Fibroblast of the aortic adventitia (primary cell): ENCODE results near the gene SKOR1. TPM values are rescaled to one million over a fixed set of nuclear protein-coding genes. Genes with fewer than 3 reads are reported as not detected.

Experiments
- DNase-seq: peaks from one replicate; pipeline ENCODE4 v3.0.0-alpha.2; 2010; ENCODE audit warnings: low read depth
- H3K4me3 ChIP-seq: 2 replicates; pipeline ENCODE4 v1.5.1; 2011; ENCODE audit warnings: low read depth, mild to moderate bottlenecking, control low read depth, low read length, moderate library complexity
- total RNA-seq: library from RNA; depleted of rRNA; stranded (reverse); fragments of >200 nt; gene quantifications from 2 replicates; pipeline ENCODE4 v1.2.3, GENCODE V29; 2012; ENCODE audit warnings: low replicate concordance
- TF ChIP-seq, protein P1 (sequence below): IDR thresholded peaks from 2 replicates; pipeline ENCODE4 v1.5.1; 2011; ENCODE audit warnings: mild to moderate bottlenecking, low read length, control low read depth, inconsistent platforms; ENCODE audit not compliant: insufficient read depth

Gene SKOR1
- total RNA-seq, 1 donor: 0.09 TPM

DNA sequence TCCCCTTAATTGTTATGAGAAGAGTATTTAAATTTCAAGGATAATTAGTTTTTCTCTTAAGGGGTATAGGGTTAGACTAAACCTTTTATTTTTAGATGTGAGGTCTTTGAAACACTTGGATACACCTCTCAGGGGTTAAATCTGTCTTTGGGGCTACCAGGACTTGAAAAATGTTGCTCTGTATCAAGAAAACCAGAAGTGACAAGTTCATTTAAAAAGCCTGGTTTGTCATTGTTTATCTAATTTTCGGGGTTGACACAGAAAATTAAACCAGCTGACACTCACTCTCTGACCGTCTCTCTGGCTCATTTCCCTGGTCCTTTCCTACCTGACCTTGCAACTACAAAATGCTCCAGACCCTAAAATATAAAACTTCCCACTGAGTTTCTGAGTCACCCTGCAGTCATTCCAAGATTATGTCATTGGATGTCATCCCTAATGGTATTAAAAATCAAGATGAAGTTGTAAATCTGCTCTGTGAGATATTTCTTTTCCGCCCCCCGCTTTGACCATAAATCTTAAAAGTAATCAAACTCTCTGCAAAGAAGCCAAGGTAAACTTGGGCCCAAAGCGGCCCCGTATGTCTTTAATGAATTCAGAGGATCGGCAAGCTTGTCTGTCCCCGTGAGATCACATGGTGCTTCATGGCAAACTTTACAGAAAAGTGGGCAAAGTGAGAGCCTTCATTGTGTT is 32.9 kb upstream of the SKOR1 start:
- H3K4me3 ChIP-seq: no peak overlapping the region
- no peak for DNase-seq
- TF ChIP-seq, protein P1, sequence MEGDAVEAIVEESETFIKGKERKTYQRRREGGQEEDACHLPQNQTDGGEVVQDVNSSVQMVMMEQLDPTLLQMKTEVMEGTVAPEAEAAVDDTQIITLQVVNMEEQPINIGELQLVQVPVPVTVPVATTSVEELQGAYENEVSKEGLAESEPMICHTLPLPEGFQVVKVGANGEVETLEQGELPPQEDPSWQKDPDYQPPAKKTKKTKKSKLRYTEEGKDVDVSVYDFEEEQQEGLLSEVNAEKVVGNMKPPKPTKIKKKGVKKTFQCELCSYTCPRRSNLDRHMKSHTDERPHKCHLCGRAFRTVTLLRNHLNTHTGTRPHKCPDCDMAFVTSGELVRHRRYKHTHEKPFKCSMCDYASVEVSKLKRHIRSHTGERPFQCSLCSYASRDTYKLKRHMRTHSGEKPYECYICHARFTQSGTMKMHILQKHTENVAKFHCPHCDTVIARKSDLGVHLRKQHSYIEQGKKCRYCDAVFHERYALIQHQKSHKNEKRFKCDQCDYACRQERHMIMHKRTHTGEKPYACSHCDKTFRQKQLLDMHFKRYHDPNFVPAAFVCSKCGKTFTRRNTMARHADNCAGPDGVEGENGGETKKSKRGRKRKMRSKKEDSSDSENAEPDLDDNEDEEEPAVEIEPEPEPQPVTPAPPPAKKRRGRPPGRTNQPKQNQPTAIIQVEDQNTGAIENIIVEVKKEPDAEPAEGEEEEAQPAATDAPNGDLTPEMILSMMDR: no peak

DNA sequence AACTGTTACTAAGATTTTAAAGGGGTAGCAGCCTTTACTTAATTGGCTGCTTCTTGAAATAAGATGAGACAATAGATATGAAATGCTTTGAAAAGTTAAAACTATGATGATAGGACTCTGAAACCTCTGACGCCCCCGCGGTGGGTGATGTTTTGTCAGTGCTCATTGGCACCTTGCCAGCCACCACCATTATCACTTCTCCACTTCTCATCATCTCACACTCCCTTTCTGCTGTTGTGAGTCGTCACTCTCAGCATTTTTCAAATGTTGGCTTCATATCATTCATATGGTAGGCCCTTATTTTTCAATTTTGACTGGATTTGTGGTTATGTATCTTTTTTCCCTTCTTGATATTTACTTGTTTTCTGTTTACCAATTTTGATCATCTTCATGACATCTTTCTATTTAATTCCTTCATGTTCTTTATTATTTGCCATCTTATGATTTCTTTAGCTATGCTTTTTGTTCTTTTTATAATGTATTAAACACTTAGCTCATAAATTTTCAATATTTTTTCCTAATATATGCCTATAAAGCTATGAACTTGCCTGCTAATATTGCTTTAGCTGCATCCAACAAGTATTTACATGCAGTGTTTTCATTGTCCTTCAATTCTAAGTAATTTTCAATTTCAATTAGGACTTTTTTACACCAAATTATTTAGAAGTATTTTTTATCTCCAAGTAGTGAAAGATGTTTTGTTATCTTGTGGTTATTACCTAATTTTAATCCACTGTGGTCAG is 30.3 kb upstream of the SKOR1 start:
- no peak overlapping the region for H3K4me3 ChIP-seq
- no peak for DNase-seq
- TF ChIP-seq, protein P1: no peak

DNA sequence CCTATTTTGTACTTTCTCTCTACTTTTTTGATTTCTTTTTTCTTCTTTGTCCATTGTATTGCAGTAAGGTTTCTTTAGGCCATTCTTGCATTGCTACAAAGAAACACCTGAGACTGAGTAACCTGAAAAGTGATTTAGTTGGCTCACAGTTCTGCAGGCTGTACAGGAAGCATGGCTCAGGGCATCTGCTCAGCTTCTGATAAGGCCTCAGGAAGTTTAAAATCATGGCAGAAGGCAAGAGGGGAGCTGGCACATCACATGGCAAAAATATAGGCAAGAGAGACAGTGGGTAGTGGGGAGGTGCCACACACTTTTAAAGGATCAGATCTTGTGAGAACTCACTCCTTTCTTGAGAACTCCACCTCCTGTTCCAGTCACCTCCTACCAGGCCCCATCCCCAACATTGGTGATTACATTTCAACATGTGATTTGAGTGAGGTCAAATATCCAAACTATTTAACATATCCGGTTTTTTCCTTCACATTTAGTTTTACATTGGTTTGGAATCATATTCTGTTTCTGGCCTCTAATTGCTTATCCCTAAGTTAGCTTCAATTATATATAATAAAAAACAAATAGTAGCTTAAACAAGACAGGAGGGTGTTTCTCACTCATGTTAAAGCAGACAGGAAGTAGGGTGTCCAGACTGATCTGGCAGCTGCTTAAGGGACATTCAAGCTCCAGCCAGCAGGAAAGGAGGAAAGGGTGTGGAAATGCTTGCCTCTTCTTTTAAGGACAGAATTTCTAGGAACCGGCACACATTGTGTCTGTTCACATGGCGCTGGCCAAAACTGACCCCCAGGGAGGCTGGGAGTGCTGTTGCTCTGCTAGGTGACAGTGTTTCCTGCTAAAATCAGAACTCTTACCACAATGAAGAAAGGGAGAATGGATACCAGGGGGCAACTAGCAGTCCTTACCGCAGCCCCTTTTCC is 28.8 kb upstream of the SKOR1 start:
- TF ChIP-seq, protein P1: no peak
- no peak for DNase-seq
- no peak overlapping the region for H3K4me3 ChIP-seq

DNA sequence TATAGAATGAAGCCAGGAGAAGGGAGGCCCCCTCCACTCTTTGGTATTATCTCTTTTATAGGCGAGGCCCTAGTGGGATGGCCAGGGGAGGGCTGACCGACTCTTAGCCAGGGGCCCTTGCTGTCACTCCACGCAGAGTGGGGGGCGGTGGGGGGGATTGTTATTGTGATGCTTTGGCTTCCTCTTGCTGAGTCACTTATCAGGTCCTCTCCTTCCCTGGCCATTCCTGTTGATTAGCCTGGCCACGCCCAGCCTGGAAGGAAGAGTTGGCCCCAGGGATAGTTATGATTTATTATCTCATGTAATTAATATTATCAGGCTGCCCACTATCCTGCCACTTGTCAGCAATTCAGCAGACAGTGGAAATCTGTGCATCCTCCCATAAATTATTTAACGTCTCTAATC is 25.5 kb upstream of the SKOR1 start:
- TF ChIP-seq, protein P1: no peak
- no peak for DNase-seq
- H3K4me3 ChIP-seq: no peak overlapping the region

DNA sequence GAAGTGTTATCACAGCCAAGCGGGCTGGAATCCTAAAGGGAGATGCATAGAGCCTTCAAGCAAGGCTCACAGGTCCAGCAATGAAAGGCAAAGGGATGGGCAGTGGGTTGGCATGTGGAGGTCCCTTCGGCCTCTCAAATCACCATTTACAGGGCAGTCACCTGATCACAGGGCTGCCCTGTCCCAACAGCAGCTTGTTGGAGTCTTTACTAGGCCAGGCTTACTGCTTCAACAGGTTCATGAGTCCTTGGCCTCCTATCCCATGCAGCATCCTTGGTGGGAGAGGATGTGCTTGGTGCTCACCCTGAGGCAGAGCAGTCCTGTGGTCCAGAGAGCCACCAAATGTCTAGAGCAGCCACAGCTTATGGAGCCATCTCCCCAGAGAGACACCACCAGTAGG is 24.2 kb upstream of the SKOR1 start:
- no peak for DNase-seq
- TF ChIP-seq, protein P1: no peak
- H3K4me3 ChIP-seq: no peak overlapping the region
